ENCODE data around the gene EFCAB6.

EFCAB6 gene

GRCh38 chr22:43554259-43554636 is 257.9 kb downstream of the EFCAB6 start:
- DNase-seq (ENCODE audit: low read depth, low spot score): no peak
- in situ Hi-C loops (cut with HindIII; ENCODE audit: low sequenced_read_pairs): no loop called here
- no peak for TF ChIP-seq CTCF (IDR thresholded peaks at IDR 0.05; ENCODE audit: low read depth, low read length)
- no peak overlapping the region for H3K4me3 ChIP-seq (ENCODE audit: low read depth, low read length)

GRCh38 chr22:43553451-43554258 is 258.4 kb downstream of the EFCAB6 start:
- H3K4me3 ChIP-seq (ENCODE audit: low read depth, low read length): no peak overlapping the region
- in situ Hi-C loops (cut with HindIII; ENCODE audit: low sequenced_read_pairs): no loop called here
- TF ChIP-seq CTCF (IDR thresholded peaks at IDR 0.05; ENCODE audit: low read depth, low read length): no peak
- DNase-seq (ENCODE audit: low read depth, low spot score): no peak

- DNase-seq (ENCODE audit: low read depth, low spot score): no peak
- in situ Hi-C loops (cut with HindIII; ENCODE audit: low sequenced_read_pairs): no loop called here
- H3K4me3 ChIP-seq (ENCODE audit: low read depth, low read length): no peak overlapping the region
- no peak for TF ChIP-seq CTCF (IDR thresholded peaks at IDR 0.05; ENCODE audit: low read depth, low read length)
Observed at GRCh38 chr22:43550672-43551071, 261.4 kb downstream of the EFCAB6 start.

GRCh38 chr22:43550024-43550620 is 262.0 kb downstream of the EFCAB6 start:
- in situ Hi-C loops (cut with HindIII; ENCODE audit: low sequenced_read_pairs): no loop called here
- no peak for DNase-seq (ENCODE audit: low read depth, low spot score)

GRCh38 chr22:43546186-43546585 is 265.9 kb downstream of the EFCAB6 start:
- H3K4me3 ChIP-seq (ENCODE audit: low read depth, low read length): no peak overlapping the region
- TF ChIP-seq CTCF (IDR thresholded peaks at IDR 0.05; ENCODE audit: low read depth, low read length): no peak
- DNase-seq (ENCODE audit: low read depth, low spot score): no peak
- in situ Hi-C loops (cut with HindIII; ENCODE audit: low sequenced_read_pairs): no loop called here

More at GRCh38 chr22:43550024-43550620, 262.0 kb downstream of the EFCAB6 start:
- H3K4me3 ChIP-seq (ENCODE audit: low read depth, low read length): no peak overlapping the region
- no peak for TF ChIP-seq CTCF (IDR thresholded peaks at IDR 0.05; ENCODE audit: low read depth, low read length)

- in situ Hi-C loops (cut with HindIII; ENCODE audit: low sequenced_read_pairs): no loop called here
- no peak for TF ChIP-seq CTCF (IDR thresholded peaks at IDR 0.05; ENCODE audit: low read depth, low read length)
- DNase-seq (ENCODE audit: low read depth, low spot score): no peak
- no peak overlapping the region for H3K4me3 ChIP-seq (ENCODE audit: low read depth, low read length)
Observed at GRCh38 chr22:43544289-43544673, 267.8 kb downstream of the EFCAB6 start.

All from astrocyte of the spinal cord (primary cell).